ENCODE data around the gene SFMBT1.
"Not testable (repeated sequence)": the region's sequence is repeated elsewhere in the genome, so short reads cannot be mapped to it uniquely, and the experiment has no call there.

GRCh38 chr3:53035018-53035417 is 10.9 kb downstream of the SFMBT1 start:
- TF ChIP-seq POLR2A, CTCF (IDR thresholded peaks at IDR 0.05): not testable (repeated sequence)
